HEK293T (cell line): ENCODE results near the gene AGAP1.

Source experiments
- BHLHE40 ChIP-seq: fragments of 450-650 bp; IDR thresholded peaks from 2 replicates; pipeline ENCODE4 v1.6.1; 2016; ENCODE audit warnings: mild to moderate bottlenecking, moderate library complexity, borderline replicate concordance
- FOXA1 ChIP-seq: fragments of 450-650 bp; IDR thresholded peaks from 2 replicates; pipeline ENCODE4 v1.6.1; 2016; ENCODE audit warnings: mild to moderate bottlenecking
- FOXK2 ChIP-seq: fragments of 450-650 bp; IDR thresholded peaks from 2 replicates; pipeline ENCODE4 v1.6.1; 2016; ENCODE audit warnings: mild to moderate bottlenecking
- FOXM1 ChIP-seq: fragments of 450-650 bp; IDR thresholded peaks from 2 replicates; pipeline ENCODE4 v1.6.1; 2017; ENCODE audit warnings: mild to moderate bottlenecking, borderline replicate concordance
- SP1 ChIP-seq: fragments of 450-650 bp; IDR thresholded peaks from 2 replicates; pipeline ENCODE4 v1.6.1; 2017
- SUZ12 ChIP-seq: fragments of 450-650 bp; IDR thresholded peaks from 2 replicates; pipeline ENCODE4 v1.6.1; 2016; ENCODE audit warnings: mild to moderate bottlenecking
- ZNF384 ChIP-seq: fragments of 450-650 bp; IDR thresholded peaks from 2 replicates; pipeline ENCODE4 v1.6.1; 2016
- TF ChIP-seq, protein P1 (sequence below): fragments of 450-650 bp; IDR thresholded peaks from 2 replicates; pipeline ENCODE4 v1.6.1; 2016

DNA sequence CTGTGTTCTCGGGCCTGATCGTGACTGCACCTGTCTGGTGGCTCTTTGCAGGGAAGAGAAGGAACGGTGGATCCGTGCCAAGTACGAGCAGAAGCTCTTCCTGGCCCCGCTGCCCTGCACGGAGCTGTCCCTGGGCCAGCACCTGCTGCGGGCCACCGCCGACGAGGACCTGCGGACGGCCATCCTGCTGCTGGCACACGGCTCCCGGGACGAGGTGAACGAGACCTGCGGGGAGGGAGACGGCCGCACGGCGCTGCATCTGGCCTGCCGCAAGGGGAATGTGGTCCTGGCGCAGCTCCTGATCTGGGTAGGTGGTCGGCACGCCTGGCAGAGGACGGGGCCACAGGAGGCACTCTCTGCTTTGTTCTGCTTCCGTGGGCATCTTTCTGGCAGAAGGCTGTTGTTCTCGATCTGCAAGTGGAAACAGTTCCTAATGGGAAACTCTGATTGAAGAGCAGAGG lies 626.3 kb downstream of the AGAP1 start:
- TF ChIP-seq BHLHE40 (no peak), FOXA1 (no peak), FOXM1 (no peak), FOXK2 (no peak), SUZ12 (no peak), ZNF384 (no peak), SP1 (no peak)
- TF ChIP-seq, protein P1, sequence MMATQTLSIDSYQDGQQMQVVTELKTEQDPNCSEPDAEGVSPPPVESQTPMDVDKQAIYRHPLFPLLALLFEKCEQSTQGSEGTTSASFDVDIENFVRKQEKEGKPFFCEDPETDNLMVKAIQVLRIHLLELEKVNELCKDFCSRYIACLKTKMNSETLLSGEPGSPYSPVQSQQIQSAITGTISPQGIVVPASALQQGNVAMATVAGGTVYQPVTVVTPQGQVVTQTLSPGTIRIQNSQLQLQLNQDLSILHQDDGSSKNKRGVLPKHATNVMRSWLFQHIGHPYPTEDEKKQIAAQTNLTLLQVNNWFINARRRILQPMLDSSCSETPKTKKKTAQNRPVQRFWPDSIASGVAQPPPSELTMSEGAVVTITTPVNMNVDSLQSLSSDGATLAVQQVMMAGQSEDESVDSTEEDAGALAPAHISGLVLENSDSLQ = no peak
